GM12878 (cell line): Measurements from ENCODE around the gene FAM217B.

ENCODE experiments used
- E4F1 ChIP-seq: fragments of 450-650 bp; IDR thresholded peaks from 2 replicates; pipeline ENCODE4 v1.6.1; 2018; ENCODE audit warnings: borderline replicate concordance, mild to moderate bottlenecking; ENCODE audit not compliant: partially characterized antibody
- ZNF207 ChIP-seq: fragments of 450-650 bp; IDR thresholded peaks from 2 replicates; pipeline ENCODE4 v1.6.1; 2014; ENCODE audit warnings: antibody characterized with exemption, mild to moderate bottlenecking, borderline replicate concordance

DNA sequence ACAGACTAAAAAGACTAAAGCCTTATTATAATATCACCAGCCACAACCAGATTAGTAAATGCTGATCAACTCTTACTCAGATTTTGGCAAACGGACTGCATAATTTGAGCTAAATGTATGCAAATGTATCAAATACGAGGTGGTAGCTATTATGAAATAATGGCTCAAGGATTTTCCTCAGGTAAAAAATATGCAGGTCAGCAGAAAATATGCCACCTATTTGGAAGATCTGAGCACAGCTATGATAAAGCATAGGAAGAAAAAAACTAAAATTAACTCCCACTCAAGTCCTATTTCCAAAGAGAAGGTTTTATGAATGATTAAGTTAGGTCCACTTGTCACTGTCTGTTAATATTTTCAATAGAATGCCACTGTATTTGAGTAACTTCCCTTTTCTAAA lies 29.1 kb upstream of the FAM217B start:
- TF ChIP-seq E4F1 (no peak), ZNF207 (no peak)
